HG03378 (cell line): ENCODE results near the gene KRTAP3-2.
"Not testable (repeated sequence)": the region's sequence is repeated elsewhere in the genome, so short reads cannot be mapped to it uniquely, and the experiment has no call there.

ENCODE experiments used
- ATAC-seq: cut with Tn5 transposase; IDR thresholded peaks from one replicate; pipeline ENCODE4 v1.9.1; 2021; ENCODE audit warnings: mild to moderate bottlenecking, moderate library complexity; ENCODE audit not compliant: unreplicated experiment

KRTAP3-2 gene

DNA sequence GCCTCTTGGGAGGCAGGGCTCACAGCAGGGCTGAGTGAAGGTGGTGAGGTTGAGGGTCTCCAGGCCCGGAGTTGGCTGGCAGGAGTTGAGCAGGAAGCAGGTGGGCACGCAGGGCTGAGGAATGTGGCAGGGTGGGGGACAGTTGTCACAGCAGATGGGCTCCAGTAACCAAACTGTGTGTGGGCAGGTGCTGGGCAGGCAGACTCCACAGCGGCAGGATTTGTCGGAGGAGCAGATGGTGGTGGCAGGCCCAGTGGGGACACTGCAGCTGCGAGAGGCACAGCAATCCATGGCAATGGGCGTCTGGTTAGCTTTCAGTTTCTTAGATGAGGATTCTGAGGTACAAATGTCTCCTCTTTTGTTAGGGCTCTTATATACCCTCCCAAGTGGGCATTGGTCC is at the start of gene KRTAP3-2:
Gene KRTAP3-2 (minus strand): TSS at position 344 of the 400 bp plus-strand sequence. CDS start 53 bp downstream, at position 291.
- ATAC-seq = not testable (repeated sequence)

- ATAC-seq = no peak
Measured at GRCh38 chr17:41049110-41049509, 49.4 kb upstream of the KRTAP3-2 start.

DNA sequence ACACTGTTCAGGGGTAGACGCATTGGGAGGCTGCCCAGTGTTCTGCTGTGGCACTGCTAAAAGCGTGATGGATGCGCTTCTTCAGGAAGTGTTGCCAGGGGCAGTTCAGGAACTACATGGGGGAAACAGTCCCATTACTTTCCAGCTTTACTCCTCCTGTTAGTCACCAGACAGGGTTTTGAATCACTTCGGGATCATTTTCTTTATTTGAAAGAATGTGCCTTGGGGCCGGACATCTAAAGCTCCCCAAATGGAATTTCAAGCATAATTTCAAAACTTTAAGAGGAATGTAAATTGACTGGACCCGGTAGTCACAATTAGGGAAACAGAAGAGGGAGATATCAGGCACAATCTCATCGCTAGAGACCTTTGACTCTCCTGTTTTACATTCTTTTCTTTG is 48.7 kb upstream of the KRTAP3-2 start:
- no peak for ATAC-seq

- not testable (repeated sequence) for ATAC-seq
Measured at GRCh38 chr17:41046735-41047465, 47.2 kb upstream of the KRTAP3-2 start, which contains the start of gene KRTAP2-1. KRTAP2-1 (minus strand) TSS chr17:41047316; CDS start chr17:41047267, 49 bp downstream.

GRCh38 chr17:41042953-41043352 is 43.2 kb upstream of the KRTAP3-2 start:
- ATAC-seq = no peak

DNA sequence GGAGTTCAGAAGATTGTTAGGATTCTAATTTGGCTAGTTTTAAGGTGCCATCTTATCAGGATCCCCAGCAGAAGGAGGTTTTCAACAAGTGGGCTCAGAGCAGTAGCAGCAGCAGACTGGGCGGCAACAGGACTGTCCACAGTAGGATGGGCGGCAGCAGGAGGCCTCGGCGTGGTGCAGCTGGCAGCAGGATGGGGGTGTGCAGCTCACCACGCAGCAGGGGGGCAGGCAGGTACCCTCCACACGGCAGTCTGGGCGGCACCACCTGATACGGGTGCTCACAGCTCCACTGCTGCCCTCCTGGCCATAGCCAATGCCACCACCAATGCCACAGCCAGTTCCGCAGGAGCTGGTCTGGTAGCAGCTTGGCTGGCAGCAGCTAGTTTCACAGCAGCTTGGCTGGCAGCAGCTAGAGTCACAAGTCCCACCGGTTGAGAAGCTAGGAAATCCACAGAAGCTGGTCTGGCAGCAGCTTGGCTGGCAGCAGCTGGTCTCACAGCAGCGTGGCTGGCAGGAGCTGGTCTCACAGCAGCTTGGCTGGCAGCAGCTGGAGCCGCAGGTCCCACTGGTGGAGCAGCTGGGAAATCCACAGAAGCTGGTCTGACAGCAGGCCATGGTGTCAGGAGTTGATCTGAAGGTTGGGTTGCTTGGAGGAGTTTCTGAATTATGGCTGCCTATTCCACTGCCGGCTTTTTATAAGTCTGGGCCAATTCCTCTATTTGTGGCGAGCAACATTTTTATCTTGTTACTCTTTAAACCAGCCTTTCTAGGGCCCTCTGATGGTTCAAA is 41.3 kb upstream of the KRTAP3-2 start, which contains the start of gene KRTAP1-1:
Gene KRTAP1-1 (minus strand): TSS at position 668 of the 789 bp plus-strand sequence. CDS start 53 bp downstream, at position 615.
- ATAC-seq = not testable (repeated sequence)

GRCh38 chr17:41037853-41038350 is 38.2 kb upstream of the KRTAP3-2 start:
- no peak for ATAC-seq

DNA sequence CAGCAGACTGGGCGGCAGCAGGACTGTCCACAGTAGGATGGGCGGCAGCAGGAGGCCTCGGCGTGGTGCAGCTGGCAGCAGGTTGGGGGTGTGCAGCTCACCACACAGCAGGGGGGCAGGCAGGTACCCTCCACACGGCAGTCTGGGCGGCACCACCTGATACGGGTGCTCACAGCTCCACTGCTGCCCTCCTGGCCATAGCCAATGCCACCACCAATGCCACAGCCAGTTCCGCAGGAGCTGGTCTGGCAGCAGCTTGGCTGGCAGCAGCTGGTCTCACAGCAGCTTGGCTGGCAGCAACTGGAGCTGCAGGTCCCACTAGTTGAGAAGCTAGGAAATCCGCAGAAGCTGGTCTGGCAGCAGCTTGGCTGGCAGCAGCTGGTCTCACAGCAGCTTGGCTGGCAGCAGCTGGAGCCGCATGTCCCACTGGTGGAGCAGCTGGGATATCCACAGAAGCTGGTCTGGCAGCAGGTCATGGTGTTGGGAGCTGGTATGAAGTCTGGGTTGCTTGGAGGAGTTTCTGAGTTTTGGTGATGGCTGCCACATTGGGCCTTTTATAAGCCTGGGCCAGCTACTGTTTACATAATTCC is 34.7 kb upstream of the KRTAP3-2 start, which contains the start of gene KRTAP1-3:
Gene KRTAP1-3 (minus strand): TSS at position 529 of the 590 bp plus-strand sequence. CDS start 53 bp downstream, at position 476.
- not testable (repeated sequence) for ATAC-seq

GRCh38 chr17:41029633-41030245 is 30.0 kb upstream of the KRTAP3-2 start, which contains the start of gene KRTAP1-4:
KRTAP1-4 (minus strand) TSS chr17:41030195; CDS start chr17:41030078, 117 bp downstream.
- no peak for ATAC-seq

- no peak for ATAC-seq
Measured at GRCh38 chr17:41026715-41027471, 27.2 kb upstream of the KRTAP3-2 start, which contains the start of gene KRTAP1-5. KRTAP1-5 (minus strand) TSS chr17:41027208; CDS start chr17:41027155, 53 bp downstream.

GRCh38 chr17:41024697-41025096 is 25.0 kb upstream of the KRTAP3-2 start:
- ATAC-seq = no peak

GRCh38 chr17:41020336-41020735 is 20.6 kb upstream of the KRTAP3-2 start:
- ATAC-seq = no peak

DNA sequence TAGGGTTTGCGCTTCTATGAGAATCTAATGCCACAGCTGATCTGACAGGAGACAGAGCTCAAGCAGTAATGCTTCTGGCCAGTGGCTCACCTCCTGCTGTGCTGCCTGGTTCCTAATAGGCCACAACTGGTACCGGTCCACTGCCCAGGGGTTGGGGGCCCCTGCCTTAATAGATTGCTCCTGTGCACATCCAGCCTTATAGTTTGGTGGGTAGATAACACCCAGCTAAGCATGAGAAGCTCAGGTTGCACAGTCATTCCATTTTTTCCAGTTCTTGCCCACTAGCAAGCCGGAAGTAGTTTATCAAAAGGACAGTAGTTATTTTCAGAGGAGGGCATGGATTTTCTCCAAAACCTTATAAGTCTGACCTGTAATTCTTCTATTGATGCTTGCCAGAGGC is 19.7 kb upstream of the KRTAP3-2 start:
- ATAC-seq = no peak

- no peak for ATAC-seq
Measured at GRCh38 chr17:41018541-41018940, 18.8 kb upstream of the KRTAP3-2 start.

DNA sequence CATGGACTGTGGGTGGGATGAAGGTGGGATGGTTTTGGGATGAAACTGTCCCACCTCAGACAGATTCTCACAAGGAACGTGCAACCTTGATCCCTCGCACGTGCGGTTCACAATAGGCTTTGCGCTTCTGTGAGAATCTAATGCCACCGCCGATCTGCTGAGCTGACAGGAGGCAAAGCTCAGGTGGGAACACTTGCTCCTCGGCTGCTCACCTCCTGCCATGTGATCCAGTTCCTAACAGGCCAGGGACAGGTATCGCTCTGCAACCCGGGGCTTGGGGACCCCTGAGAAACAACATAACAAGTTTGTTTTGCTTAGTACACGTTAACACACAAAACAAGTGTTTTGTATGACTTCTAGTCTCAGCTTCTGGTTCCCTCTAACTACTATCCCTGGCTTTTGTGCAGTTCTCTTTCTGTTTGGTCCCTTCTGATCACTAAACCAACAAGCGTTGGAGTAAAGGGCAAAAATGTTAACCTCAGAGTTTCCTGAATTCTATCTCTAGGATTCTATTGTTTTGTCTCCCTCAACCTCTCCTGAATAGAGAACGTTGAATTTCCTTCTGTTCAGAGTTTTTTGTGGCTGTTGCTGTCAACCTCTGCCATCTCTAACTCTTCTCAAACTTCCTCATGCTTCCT is 17.0 kb upstream of the KRTAP3-2 start:
- no peak for ATAC-seq

DNA sequence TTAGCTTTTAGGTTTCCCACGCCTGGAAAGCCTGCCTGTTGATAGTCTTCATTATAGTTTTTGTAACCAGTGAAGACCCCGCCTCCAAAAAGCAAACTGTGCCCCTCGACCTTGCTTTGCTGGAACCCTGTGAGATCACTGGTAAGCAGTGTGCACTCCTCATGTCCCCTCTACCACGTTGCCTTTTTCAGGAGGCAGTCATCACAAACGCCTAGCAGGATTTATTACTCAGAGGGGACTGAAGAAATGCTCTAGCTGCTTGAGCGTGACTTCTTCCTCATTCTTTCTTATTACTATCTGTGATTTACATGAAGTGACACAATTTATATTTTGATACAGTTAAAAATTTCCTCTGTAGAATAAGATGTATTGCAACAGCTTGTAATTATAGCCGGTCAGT is 15.7 kb upstream of the KRTAP3-2 start:
- no peak for ATAC-seq

GRCh38 chr17:41013606-41014005 is 13.9 kb upstream of the KRTAP3-2 start:
- no peak for ATAC-seq

DNA sequence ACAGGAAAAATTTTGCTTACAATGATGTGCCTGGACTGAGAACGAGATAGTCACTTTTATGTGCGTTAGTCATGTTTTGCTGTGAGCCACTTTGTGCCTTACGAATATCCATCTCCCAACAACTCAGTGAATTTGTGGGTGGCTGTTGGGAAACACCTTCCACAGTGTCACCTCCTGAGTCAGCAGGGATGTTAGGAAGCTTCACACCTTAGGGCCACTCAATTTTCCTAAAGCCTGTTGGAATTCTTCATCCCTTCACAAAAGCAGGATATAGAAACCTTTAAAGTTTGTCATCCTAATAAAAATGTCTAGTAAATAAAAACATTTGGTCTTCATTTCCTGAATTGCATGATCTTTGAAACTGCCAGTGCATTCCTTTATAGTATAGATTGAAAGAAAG is 13.5 kb upstream of the KRTAP3-2 start:
- no peak for ATAC-seq
